Stimulated activated CD8-positive, alpha-beta memory T cell treated with anti-CD3 and anti-CD28 coated beads, Interleukin-15, amount 100 ng/mL, for 24 hours (primary cell): ENCODE results near the gene RBM12.
A peak's percentile ranks its signal among the peaks of the same experiment; 100 is the strongest.
"Not testable (repeated sequence)": the region's sequence is repeated elsewhere in the genome, so short reads cannot be mapped to it uniquely, and the experiment has no call there.

Source experiments
- DNase-seq: peaks from one replicate; pipeline ENCODE4 v3.0.0-alpha.2; 2020; ENCODE audit warnings: low read depth

Gene RBM12

GRCh38 chr20:35698298-35699126 lies 33.8 kb upstream of the RBM12 start:
- DNase-seq = no peak

- DNase-seq = no peak
These were observed 33.1 kb upstream of the RBM12 start for GRCh38 chr20:35697696-35698297.

- DNase-seq = no peak
These were observed 31.3 kb upstream of the RBM12 start for GRCh38 chr20:35695978-35696377.

- DNase-seq = no peak
These were observed 30.6 kb upstream of the RBM12 start for GRCh38 chr20:35695245-35695749.

- no peak for DNase-seq
These were observed 25.6 kb upstream of the RBM12 start for GRCh38 chr20:35690265-35690664.

GRCh38 chr20:35686872-35687271 lies 22.2 kb upstream of the RBM12 start:
- DNase-seq = not testable (repeated sequence)

- DNase-seq = not testable (repeated sequence)
These were observed 20.7 kb upstream of the RBM12 start for GRCh38 chr20:35685368-35685767.

GRCh38 chr20:35681960-35682359 lies 17.3 kb upstream of the RBM12 start:
- DNase-seq = no peak

GRCh38 chr20:35680452-35681183 lies 15.9 kb upstream of the RBM12 start:
- DNase-seq = no peak

- no peak for DNase-seq
These were observed 10.2 kb upstream of the RBM12 start for GRCh38 chr20:35674921-35675320.

- DNase-seq = no peak
These were observed 9.2 kb upstream of the RBM12 start for GRCh38 chr20:35673884-35674283.

GRCh38 chr20:35669681-35670080 lies 5.0 kb upstream of the RBM12 start:
- DNase-seq = no peak

GRCh38 chr20:35669221-35669620 lies 4.5 kb upstream of the RBM12 start:
- DNase-seq = no peak

- no peak for DNase-seq
These were observed 1.2 kb upstream of the RBM12 start for GRCh38 chr20:35665949-35666288.

- DNase-seq = peak; percentile 18
These were observed 909 bp downstream of the RBM12 start for GRCh38 chr20:35663516-35664465.

- DNase-seq = no peak
These were observed 2.1 kb downstream of the RBM12 start for GRCh38 chr20:35662551-35662950.

- DNase-seq = no peak
These were observed 2.8 kb downstream of the RBM12 start for GRCh38 chr20:35661908-35662307.

- no peak for DNase-seq
These were observed 3.6 kb downstream of the RBM12 start for GRCh38 chr20:35661053-35661452.

GRCh38 chr20:35660122-35660937 lies 4.4 kb downstream of the RBM12 start:
- DNase-seq = no peak

GRCh38 chr20:35657271-35657670 lies 7.4 kb downstream of the RBM12 start:
- DNase-seq = no peak

GRCh38 chr20:35654415-35654814 lies 10.3 kb downstream of the RBM12 start:
- no peak for DNase-seq
